GM18951 (cell line): Measurements from ENCODE around the gene ATP1B4.
"Not testable (repeated sequence)": the region's sequence is repeated elsewhere in the genome, so short reads cannot be mapped to it uniquely, and the experiment has no call there.

Experiments
- POLR2A ChIP-seq: IDR thresholded peaks from 4 replicates; pipeline ENCODE4 v1.6.1; 2011; ENCODE audit warnings: mild to moderate bottlenecking; ENCODE audit not compliant: insufficient read length, insufficient read depth; ENCODE audit errors: extremely low read depth
- in situ Hi-C: fragments of 300-500 bp; cut with MboI; formaldehyde crosslinking; loops from one replicate; pipeline ENCODE4 v1.12.0; 2022; ENCODE audit warnings: low sequenced_read_pairs, mixed read lengths, inconsistent platforms; ENCODE audit not compliant: unreplicated experiment

Gene ATP1B4

GRCh38 chrX:120361764-120362305, at the start of gene ATP1B4:
Gene ATP1B4, plus strand, starts transcription at chrX:120362089. Its CDS starts 80 bp downstream, at chrX:120362169.
- in situ Hi-C loops: no loop called here
- TF ChIP-seq POLR2A: no peak

GRCh38 chrX:120315776-120316175, 46.1 kb upstream of the ATP1B4 start:
- in situ Hi-C loops: no loop called here
- TF ChIP-seq POLR2A: no peak

GRCh38 chrX:120316587-120317283, 45.2 kb upstream of the ATP1B4 start:
- in situ Hi-C loops: no loop called here
- TF ChIP-seq POLR2A: no peak

- in situ Hi-C loops: no loop called here
- no peak for TF ChIP-seq POLR2A
Measured at GRCh38 chrX:120318411-120318810, 43.5 kb upstream of the ATP1B4 start.

GRCh38 chrX:120321520-120322281, 40.2 kb upstream of the ATP1B4 start:
- in situ Hi-C loops: no loop called here

GRCh38 chrX:120331116-120331515, 30.8 kb upstream of the ATP1B4 start:
- TF ChIP-seq POLR2A: no peak
- in situ Hi-C loops: no loop called here

More at GRCh38 chrX:120321520-120322281, 40.2 kb upstream of the ATP1B4 start:
- no peak for TF ChIP-seq POLR2A

- TF ChIP-seq POLR2A: no peak
- in situ Hi-C loops: no loop called here
Measured at GRCh38 chrX:120332394-120332793, 29.5 kb upstream of the ATP1B4 start.

GRCh38 chrX:120334151-120334550, 27.7 kb upstream of the ATP1B4 start:
- TF ChIP-seq POLR2A: no peak
- in situ Hi-C loops: no loop called here

GRCh38 chrX:120334603-120335002, 27.3 kb upstream of the ATP1B4 start:
- in situ Hi-C loops: no loop called here
- no peak for TF ChIP-seq POLR2A

- no peak for TF ChIP-seq POLR2A
- in situ Hi-C loops: no loop called here
Measured at GRCh38 chrX:120335289-120335688, 26.6 kb upstream of the ATP1B4 start.

- in situ Hi-C loops: no loop called here
- no peak for TF ChIP-seq POLR2A
Measured at GRCh38 chrX:120336899-120337298, 25.0 kb upstream of the ATP1B4 start.

- in situ Hi-C loops: not testable (repeated sequence)
Measured at GRCh38 chrX:120344566-120344965, 17.3 kb upstream of the ATP1B4 start.

- in situ Hi-C loops: no loop called here
- no peak for TF ChIP-seq POLR2A
Measured at GRCh38 chrX:120350450-120351138, 11.3 kb upstream of the ATP1B4 start.
